A673 (cell line): ENCODE data around the gene PRKAA2.

Experiments used
- CTCF ChIP-seq: fragments of 300-800, 200-600 bp; sonication (generic); conservative IDR thresholded peaks from 2 replicates; pipeline ENCODE4 v1.5.1; 2017; ENCODE audit warnings: low read depth, mild to moderate bottlenecking, antibody characterized with exemption, low read length, moderate library complexity, mixed read lengths
- EZH2 ChIP-seq: fragments of 200-600 bp; sonication (generic); IDR thresholded peaks from 2 replicates; pipeline ENCODE4 v1.6.1; 2017; ENCODE audit warnings: borderline replicate concordance, low read depth, mild to moderate bottlenecking, mixed read lengths, antibody characterized with exemption, low read length; ENCODE audit not compliant: poor library complexity, severe bottlenecking

GRCh38 chr1:56663846-56664245, 18.7 kb downstream of the PRKAA2 start:
- TF ChIP-seq CTCF, result no peak
- TF ChIP-seq EZH2, result no peak
